ENCODE data around the gene HEXD. TPM values are rescaled to one million over a fixed set of nuclear protein-coding genes. Genes with fewer than 3 reads are reported as not detected.

The HEXD gene
- total and polyA plus RNA-seq, 2 donors (not counting 3 experiments of a cell fraction or from before 2014, with no cell fraction given) = 12.9 to 18.6 TPM

- dilution Hi-C loops (cut with MboI; ENCODE audit: extremely low pct_ligation_motif_present, low sequenced_read_pairs) = no loop called here
- H3K4me1 ChIP-seq (ENCODE audit: control insufficient read depth, extremely low read depth, insufficient read depth, low read length) = no peaks in the 10 kb centered on the region
- POLR2A ChIA-PET = no interaction called here
- no peak overlapping the region for H3K4me2 ChIP-seq (ENCODE audit: insufficient read depth, low read length)
- no peak overlapping the region for H2AFZ ChIP-seq (ENCODE audit: low read depth, low read length)
- no peak overlapping the region for H3K9ac ChIP-seq (replicated peaks; ENCODE audit: extremely low read depth, insufficient read depth, low read length)
- BruUV-seq (replicated peaks) = no TSS peak
- intact Hi-C loops (cut with micrococcal nuclease) = no loop called here
- no peaks in the 10 kb centered on the region for H3K9me1 ChIP-seq (replicated peaks; ENCODE audit: control insufficient read depth, extremely low read depth, insufficient read depth, low read length)
- FAIRE-seq (no peak), DNase-seq (ENCODE audit: low read depth, low spot score) (no peak)
- no peak for TF ChIP-seq GATA2 (IDR thresholded peaks at IDR 0.05; ENCODE audit: insufficient read depth, insufficient read length, low read depth, low read length)
- no peak for TF ChIP-seq MYC (IDR thresholded peaks at IDR 0.05; ENCODE audit: low read depth, low read length)
- no peak for TF ChIP-seq JUN (IDR thresholded peaks at IDR 0.05; ENCODE audit: borderline replicate concordance, insufficient read depth, insufficient read length, low read depth)
- TF ChIP-seq EZH2 (IDR thresholded peaks at IDR 0.05; ENCODE audit: borderline replicate concordance, low read depth, low read length, severe bottlenecking) = no peak
- TF ChIP-seq POLR2A (IDR thresholded peaks at IDR 0.05; ENCODE audit: low read depth, low read length) = no peak
- TF ChIP-seq, protein P1, sequence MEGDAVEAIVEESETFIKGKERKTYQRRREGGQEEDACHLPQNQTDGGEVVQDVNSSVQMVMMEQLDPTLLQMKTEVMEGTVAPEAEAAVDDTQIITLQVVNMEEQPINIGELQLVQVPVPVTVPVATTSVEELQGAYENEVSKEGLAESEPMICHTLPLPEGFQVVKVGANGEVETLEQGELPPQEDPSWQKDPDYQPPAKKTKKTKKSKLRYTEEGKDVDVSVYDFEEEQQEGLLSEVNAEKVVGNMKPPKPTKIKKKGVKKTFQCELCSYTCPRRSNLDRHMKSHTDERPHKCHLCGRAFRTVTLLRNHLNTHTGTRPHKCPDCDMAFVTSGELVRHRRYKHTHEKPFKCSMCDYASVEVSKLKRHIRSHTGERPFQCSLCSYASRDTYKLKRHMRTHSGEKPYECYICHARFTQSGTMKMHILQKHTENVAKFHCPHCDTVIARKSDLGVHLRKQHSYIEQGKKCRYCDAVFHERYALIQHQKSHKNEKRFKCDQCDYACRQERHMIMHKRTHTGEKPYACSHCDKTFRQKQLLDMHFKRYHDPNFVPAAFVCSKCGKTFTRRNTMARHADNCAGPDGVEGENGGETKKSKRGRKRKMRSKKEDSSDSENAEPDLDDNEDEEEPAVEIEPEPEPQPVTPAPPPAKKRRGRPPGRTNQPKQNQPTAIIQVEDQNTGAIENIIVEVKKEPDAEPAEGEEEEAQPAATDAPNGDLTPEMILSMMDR (IDR thresholded peaks at IDR 0.05; ENCODE audit: extremely low read depth in 1 of 2, insufficient read depth in 1 of 2, low read depth in 1 of 2, low read length in 2 of 2) = no peak
- TF ChIP-seq, protein P2, sequence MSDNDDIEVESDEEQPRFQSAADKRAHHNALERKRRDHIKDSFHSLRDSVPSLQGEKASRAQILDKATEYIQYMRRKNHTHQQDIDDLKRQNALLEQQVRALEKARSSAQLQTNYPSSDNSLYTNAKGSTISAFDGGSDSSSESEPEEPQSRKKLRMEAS (IDR thresholded peaks at IDR 0.05; ENCODE audit: insufficient read depth, insufficient read length) = no peak
- TF ChIP-seq POLR2AphosphoS5 (IDR thresholded peaks at IDR 0.05; ENCODE audit: insufficient read depth, low read depth, low read length) = no peak
- TF ChIP-seq FOS (IDR thresholded peaks at IDR 0.05; ENCODE audit: borderline replicate concordance, insufficient read depth, low read length) = no peak
- H4K20me1 ChIP-seq (replicated peaks; ENCODE audit: control insufficient read depth, extremely low read depth, insufficient read depth, low read length) = no peaks in the 10 kb centered on the region
- peaks cover 3 to 6% of the 10 kb centered on the region in 2 experiments for H3K27me3 ChIP-seq (ENCODE audit: control insufficient read depth in 2 of 2, insufficient read depth in 2 of 2, low read length in 2 of 2)
- no peak overlapping the region for H3K27ac ChIP-seq (ENCODE audit: insufficient read depth, low read depth, low read length)
- H3K36me3 ChIP-seq (ENCODE audit: control insufficient read depth in 2 of 2, extremely low read depth in 1 of 2, insufficient read depth in 2 of 2, low read length in 2 of 2) = no peaks in the 10 kb centered on the region
- no peaks in the 10 kb centered on the region for H3K9me3 ChIP-seq (replicated peaks; ENCODE audit: control insufficient read depth, insufficient read depth, low read length)
- H3K4me3 ChIP-seq (replicated peaks in 1 of 3; ENCODE audit: insufficient read depth in 1 of 3, low read depth in 1 of 3, low read length in 3 of 3) = no peak overlapping the region
- CTCF ChIA-PET = no interaction called here
- H3K79me2 ChIP-seq (ENCODE audit: control insufficient read depth, insufficient read depth, low read length) = no peaks in the 10 kb centered on the region
Measured at GRCh38 chr17:82378741-82379021, 39.5 kb upstream of the HEXD start.

Measured in endothelial cell of umbilical vein (primary cell).